ENCODE measurements around the gene SWAP70. TPM values are rescaled to one million over a fixed set of nuclear protein-coding genes. Genes with fewer than 3 reads are reported as not detected.

The SWAP70 gene
- total RNA-seq, 2 experiments from 2014 or later, result 8.4 to 10.2 TPM

GRCh38 chr11:9761441-9761945, 97.6 kb downstream of the SWAP70 start:
- CTCF ChIA-PET, result interaction anchor here (4.2 to 4.5 kb wide), 2 partner anchors 13 to 546 kb away, joined by 26 to 55 read pairs; partner anchors contain the start of gene ADM
- POLR2A ChIA-PET, result no interaction called here

DNA sequence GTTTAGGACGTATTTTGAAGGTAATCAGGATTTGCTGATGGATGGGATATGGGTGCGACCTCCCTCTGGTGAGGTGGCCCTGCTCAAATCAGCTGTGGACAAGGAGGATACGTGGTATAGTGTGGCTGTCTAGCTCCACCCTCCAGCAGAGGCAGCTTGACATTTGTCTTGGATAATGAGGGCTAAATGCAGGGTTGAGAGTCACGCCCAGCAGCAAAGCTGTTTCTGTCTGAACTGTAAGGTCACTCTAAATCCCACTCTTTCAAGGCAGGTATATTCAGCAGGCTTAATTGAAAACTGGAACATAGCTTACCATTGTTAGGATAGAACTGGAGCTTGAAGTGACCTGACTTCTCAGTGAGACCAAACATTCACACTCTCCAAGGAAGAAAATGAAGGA, 98.7 kb downstream of the SWAP70 start:
- CTCF ChIA-PET, result no interaction called here
- POLR2A ChIA-PET, result no interaction called here

DNA sequence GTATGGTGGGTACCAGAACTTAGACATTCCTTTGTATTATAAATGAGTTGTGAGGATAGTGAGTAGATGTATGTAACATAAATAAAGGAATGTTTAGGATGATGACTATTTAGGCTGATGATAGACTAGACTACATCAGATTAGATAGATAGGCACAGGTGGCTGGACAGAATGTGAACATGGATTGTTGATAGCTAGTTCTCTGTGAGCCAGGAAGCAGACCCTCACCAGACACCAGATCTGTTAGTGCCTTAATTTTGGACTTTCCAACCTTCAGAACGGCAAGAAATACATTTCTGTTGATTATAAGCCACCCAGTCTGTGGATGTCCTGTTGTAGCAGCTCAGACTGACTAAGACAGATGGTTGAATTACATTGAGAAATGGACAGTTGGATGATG, 99.4 kb downstream of the SWAP70 start:
- CTCF ChIA-PET, result no interaction called here
- POLR2A ChIA-PET, result no interaction called here

DNA sequence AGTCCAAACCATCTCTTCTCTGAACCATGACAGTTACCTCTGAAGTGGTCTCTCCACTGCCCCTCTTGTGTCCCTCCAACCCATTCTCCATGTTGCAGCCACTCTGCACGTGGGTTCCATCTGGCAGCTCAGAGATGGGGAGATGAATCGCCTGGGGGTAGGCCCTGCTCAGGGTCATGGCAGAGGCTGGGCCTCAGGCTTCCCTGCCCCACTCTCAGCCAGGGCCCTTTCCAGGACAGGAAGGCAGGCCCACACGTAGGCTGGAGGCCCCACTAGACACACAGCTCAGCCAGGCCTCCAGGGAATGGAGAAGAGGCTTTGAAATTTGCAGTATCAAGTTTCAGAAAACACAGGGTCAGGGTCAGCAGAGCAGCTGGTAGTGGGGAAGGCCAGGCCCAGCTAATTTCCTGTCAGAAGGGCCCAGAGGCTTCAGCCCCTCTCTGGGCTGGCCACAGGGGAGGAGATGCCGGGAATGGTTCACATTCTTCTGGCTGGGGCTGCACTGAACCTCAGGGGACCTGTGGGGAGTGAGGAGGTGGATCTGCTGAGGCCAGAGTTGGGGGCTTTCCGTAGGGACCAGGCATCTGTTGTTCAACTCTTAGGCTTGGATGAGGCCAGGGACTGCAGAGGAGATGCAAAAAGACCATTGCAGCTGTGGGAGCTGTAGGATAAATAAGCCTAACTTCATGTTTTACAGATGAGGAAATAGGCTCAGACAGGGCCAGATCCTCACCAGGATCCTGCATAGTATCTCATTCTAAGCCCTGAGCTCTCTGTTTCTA, 101.6 kb downstream of the SWAP70 start:
- CTCF ChIA-PET, result no interaction called here
- POLR2A ChIA-PET, result no interaction called here

DNA sequence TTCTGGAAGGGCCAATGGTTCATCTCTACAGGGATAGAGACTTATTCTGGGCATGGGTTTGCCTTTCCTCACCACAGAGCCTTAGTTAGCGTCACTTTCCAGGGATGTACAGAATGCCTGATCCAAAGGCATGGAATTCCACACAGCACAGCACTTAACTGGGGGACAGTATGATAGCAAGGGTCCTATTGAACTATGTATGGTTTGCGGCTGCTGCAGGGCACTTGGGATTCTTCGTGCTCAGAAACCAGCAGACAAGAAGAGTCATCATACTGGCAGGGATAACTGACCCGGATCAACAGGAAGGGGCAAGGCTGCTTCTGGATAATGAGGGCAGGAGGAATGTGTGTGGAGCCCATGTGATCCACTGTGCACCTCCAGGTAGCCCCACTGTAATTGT, 105.7 kb downstream of the SWAP70 start:
- CTCF ChIA-PET, result no interaction called here
- POLR2A ChIA-PET, result no interaction called here

GRCh38 chr11:9771071-9771511, 107.2 kb downstream of the SWAP70 start:
- POLR2A ChIA-PET, result no interaction called here
- CTCF ChIA-PET, result no interaction called here

- ChIA-PET CTCF (no interaction called here), POLR2A (no interaction called here)
These were observed 108.3 kb downstream of the SWAP70 start for GRCh38 chr11:9772218-9772617.

DNA sequence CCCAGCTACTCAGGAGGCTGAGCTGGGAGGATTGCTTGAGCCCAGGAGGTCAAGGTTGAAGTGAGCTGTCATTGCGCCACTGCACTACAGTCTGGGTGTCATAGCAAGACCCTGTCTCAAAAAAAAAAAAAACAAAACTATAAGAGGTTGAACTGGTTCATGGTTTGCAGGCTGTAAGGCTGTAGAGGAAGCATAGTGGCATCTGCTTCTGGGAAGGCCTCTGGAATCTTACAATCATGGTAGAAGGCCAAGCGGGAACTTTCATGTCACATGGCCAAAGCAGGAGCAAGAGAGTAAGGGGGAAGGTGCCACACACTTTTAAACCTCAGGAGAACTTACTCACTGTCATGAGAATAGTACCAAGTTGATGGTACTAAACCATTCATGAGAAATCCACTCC, 109.6 kb downstream of the SWAP70 start:
- POLR2A ChIA-PET, result no interaction called here
- CTCF ChIA-PET, result interaction anchor here (0.6 kb wide), 1 partner anchor 155 kb away, joined by 3 read pairs; no protein-coding TSS in a partner anchor

GRCh38 chr11:9774109-9774508, 110.2 kb downstream of the SWAP70 start:
- ChIA-PET POLR2A (no interaction called here), CTCF (no interaction called here)

- ChIA-PET CTCF (interaction anchor here (0.6 kb wide), 1 partner anchor 490 kb away, joined by 4 read pairs; no protein-coding TSS in a partner anchor), POLR2A (no interaction called here)
These were observed 110.9 kb downstream of the SWAP70 start for GRCh38 chr11:9774591-9775397.

GRCh38 chr11:9775398-9775779, 111.5 kb downstream of the SWAP70 start:
- CTCF ChIA-PET, result interaction anchor here (0.6 kb wide), 1 partner anchor 491 kb away, joined by 4 read pairs; no protein-coding TSS in a partner anchor
- POLR2A ChIA-PET, result no interaction called here

GRCh38 chr11:9776203-9776602, 112.3 kb downstream of the SWAP70 start:
- ChIA-PET CTCF (interaction anchor here (0.5 kb wide), 1 partner anchor 12 kb away, joined by 3 read pairs; no protein-coding TSS in a partner anchor), POLR2A (no interaction called here)

GRCh38 chr11:9777066-9777465, 113.2 kb downstream of the SWAP70 start:
- ChIA-PET CTCF (interaction anchor here (0.6 kb wide), 1 partner anchor 83 kb away, joined by 4 read pairs; no protein-coding TSS in a partner anchor), POLR2A (no interaction called here)

GRCh38 chr11:9777525-9777924, 113.6 kb downstream of the SWAP70 start:
- POLR2A ChIA-PET, result no interaction called here
- CTCF ChIA-PET, result no interaction called here

DNA sequence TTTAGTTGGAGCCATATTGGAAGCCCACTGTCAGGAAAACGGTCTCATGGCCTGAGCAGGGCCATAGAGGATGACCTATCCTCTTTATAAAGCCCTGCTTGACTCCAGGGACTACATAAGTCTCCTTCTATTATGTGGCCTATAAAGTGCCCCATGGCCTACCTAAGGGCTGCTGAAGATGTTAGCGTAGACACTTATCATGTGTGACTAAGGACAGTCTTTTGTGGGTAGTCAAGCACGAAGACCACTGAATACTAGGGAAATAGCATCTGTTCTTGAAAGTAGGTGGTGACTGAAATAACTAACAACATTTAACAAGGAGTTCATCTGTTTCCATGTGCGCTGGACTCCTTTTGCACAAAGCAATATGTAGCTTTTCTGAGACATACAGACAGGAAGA, 117.1 kb downstream of the SWAP70 start:
- ChIA-PET POLR2A (no interaction called here), CTCF (no interaction called here)

DNA sequence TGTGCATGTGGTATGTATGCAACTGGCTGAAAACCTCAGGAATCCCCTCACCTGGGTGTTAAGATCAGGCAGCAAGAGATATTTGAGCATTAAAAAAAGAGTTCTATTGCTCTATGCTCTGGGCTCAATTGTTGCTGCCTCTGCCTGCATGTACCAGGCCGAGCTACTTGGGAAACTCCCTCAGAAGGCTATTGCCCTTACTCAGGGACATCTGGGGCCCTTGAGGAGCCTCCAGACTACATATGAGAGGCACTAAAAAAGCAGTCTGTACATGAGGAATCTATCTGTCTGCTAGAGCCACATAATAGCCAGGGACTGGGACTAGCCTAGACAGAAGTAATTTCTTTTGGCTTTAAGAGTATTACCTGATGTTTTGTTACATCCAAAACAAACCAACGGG, 120.1 kb downstream of the SWAP70 start:
- CTCF ChIA-PET, result no interaction called here
- POLR2A ChIA-PET, result no interaction called here

GRCh38 chr11:9784602-9785315, 120.9 kb downstream of the SWAP70 start:
- ChIA-PET POLR2A (no interaction called here), CTCF (no interaction called here)

DNA sequence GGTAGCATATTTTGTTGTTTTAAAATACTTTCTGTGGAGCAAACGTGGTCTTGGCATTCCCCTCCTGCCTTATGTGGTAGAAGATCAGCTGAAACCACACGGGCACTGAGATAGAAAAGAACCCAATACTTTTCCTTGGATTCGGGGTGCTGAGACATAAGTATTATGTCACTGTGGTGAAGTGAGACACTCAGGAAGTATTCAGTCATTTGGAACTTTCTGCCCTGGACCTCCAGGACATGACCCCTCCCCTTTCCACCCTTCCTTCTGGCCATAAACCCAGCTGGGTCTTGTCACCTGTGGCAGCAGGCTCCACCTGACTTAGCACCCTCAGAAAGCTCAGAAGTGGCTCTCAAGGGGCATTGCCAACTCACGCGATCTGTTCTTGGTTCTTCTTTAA, 123.4 kb downstream of the SWAP70 start:
- POLR2A ChIA-PET, result no interaction called here
- CTCF ChIA-PET, result no interaction called here

- ChIA-PET CTCF (interaction anchor here (0.7 kb wide), 1 partner anchor 12 kb away, joined by 3 read pairs; no protein-coding TSS in a partner anchor), POLR2A (no interaction called here)
These were observed 124.2 kb downstream of the SWAP70 start for GRCh38 chr11:9787981-9788521.

DNA sequence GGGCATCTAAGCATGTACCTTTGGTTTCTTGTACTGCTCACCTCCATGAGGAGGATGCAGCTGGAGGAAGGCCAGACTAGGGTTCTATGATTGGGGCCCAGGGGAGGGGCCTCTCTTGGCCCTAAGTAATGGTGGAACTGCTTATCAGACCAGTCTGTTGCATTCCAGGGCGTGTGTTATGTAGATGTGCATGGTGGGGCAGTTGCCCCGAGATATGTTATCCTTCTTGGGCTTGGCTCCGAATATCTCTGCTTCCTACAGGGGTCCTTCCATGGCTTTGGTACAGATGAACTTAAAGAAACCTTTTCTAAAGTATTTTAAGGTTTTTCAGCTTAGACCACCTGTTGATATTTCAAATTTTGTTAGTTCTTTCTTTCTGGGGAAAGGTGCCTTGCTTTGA, 126.0 kb downstream of the SWAP70 start:
- ChIA-PET POLR2A (no interaction called here), CTCF (no interaction called here)

All from activated CD8-positive, alpha-beta memory T cell treated with anti-CD3 and anti-CD28 coated beads for 36 hours (primary cell).